Lung (tissue), 12 donors: ENCODE results near the gene RBFOX2. TPM values are rescaled to one million over a fixed set of nuclear protein-coding genes. Genes with fewer than 3 reads are reported as not detected.

Experiments
- ATAC-seq: fragments of 200-7000 bp; cut with Tn5 transposase; one replicate; pipeline ENCODE4 v1.9.1; 2020; ENCODE audit warnings: moderate number of reproducible peaks; ENCODE audit not compliant: insufficient read depth, low FRiP score
- DNase-seq, 3 donors: peaks; one replicate each; pipeline ENCODE4 v3.0.0-alpha.2; 2013 to 2017
- H3K27ac ChIP-seq, 2 donors: one replicate each; pipeline ENCODE4 v1.5.1; 2013; ENCODE audit warnings: mild to moderate bottlenecking in 2 of 2, moderate library complexity in 2 of 2, control low read depth in 1 of 2, inconsistent platforms in 1 of 2, low read depth in 1 of 2, low read length in 1 of 2
- H3K27me3 ChIP-seq, 3 donors: one replicate each; pipeline ENCODE4 v1.5.1; 2013; ENCODE audit warnings: low read length in 2 of 3; ENCODE audit not compliant: control insufficient read depth in 3 of 3, insufficient read depth in 3 of 3
- H3K36me3 ChIP-seq, 4 donors: one replicate each; pipeline ENCODE4 v1.5.1; 2013; ENCODE audit warnings: low read length in 4 of 4, mild to moderate bottlenecking in 1 of 4, moderate library complexity in 1 of 4; ENCODE audit not compliant: control insufficient read depth in 4 of 4, insufficient read depth in 4 of 4
- H3K4me1 ChIP-seq, 5 donors: one replicate each; pipeline ENCODE4 v1.5.1; 2013; ENCODE audit warnings: low read length in 5 of 5, mild to moderate bottlenecking in 2 of 5, moderate library complexity in 1 of 5; ENCODE audit not compliant: control insufficient read depth in 5 of 5, insufficient read depth in 5 of 5
- H3K4me3 ChIP-seq: one replicate; pipeline ENCODE4 v1.5.1; 2013; ENCODE audit warnings: mild to moderate bottlenecking, control low read depth, moderate library complexity
- H3K9ac ChIP-seq, 2 donors: one replicate each; pipeline ENCODE4 v1.5.1; 2013; ENCODE audit warnings: low read length in 2 of 2, control low read depth in 1 of 2; ENCODE audit not compliant: insufficient read depth in 1 of 2
- H3K9me3 ChIP-seq, 4 donors: one replicate each; pipeline ENCODE4 v1.5.1; 2013; ENCODE audit warnings: low read length in 3 of 4, mild to moderate bottlenecking in 1 of 4, moderate library complexity in 1 of 4; ENCODE audit not compliant: control insufficient read depth in 4 of 4, insufficient read depth in 3 of 4
- WGBS, 2 donors: extraction: QIAGEN DNeasy Blood & Tissue Kit; methylation state at CpG; one replicate each; pipeline ENCODE4 v1.1.7; 2013; 5-methylcytosine and 5-hydroxymethylcytosine counted together
- polyA plus RNA-seq, 2 donors: library from polyadenylated mRNA; stranded (reverse); fragments of 200-250 nt; gene quantifications; one replicate each; pipeline ENCODE4 v1.2.1, GENCODE V29; 2013
- total RNA-seq, 2 donors: library from RNA; depleted of rRNA in 1 of 2; stranded (reverse); fragments of >200 nt in 1 of 2; gene quantifications; one replicate each; pipeline ENCODE4 v1.2.1, GENCODE V29; 2014 to 2021
- TF ChIP-seq, protein P1 (sequence below): IDR thresholded peaks from 2 replicates; pipeline ENCODE4 v1.5.1; 2012; ENCODE audit warnings: mild to moderate bottlenecking; ENCODE audit errors: control extremely low read depth, extremely low read depth
- donor health status: control.
- donor health status: control.
- donor health status: Bipolar disorder and iron deficiency.
- donor health status: healthy.
- donor health status: DM: yes; HTN: yes; CAD: no.

RBFOX2 gene
- total and polyA plus RNA-seq, 4 donors = 16.5 to 195 (median 43.3) TPM

DNA sequence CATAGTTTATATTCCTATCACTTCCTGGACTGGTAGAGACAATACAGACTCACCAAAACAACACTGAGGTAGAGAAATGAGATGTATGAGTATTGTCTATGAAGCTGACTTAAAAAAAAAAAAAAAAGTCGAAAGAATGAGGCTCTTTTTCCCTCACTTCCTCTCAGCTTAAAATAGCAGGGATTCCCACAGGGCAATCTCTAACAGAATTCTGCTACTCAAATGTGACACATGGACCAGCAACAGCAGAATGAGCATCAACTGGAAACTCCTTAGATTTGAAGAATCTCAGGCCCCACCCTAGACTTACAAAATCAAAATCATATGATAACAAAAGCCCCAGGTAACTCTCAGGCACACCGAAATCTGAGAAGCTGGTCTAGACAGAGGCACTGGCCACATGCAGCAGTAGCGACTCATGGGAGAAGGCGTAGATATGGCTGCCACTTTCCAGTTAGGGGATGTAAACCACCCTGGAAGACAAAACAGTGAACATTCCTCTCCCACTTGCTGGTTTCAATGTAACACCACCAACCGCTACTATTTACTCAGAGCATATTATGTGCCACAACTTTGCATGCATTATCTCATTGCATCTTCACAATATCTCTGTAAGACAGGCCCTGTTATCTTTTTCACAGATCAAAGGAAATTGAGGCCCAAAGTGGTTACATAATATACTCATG, 128.0 kb downstream of the RBFOX2 start:
- 62 to 69% methylated on average over 5 of the region's 5 CpGs for WGBS, 2 donors
- Histone ChIP-seq H3K9ac (no peak overlapping the region), H3K36me3 (no peaks in the 10 kb centered on the region), H3K27me3 (no peaks in the 10 kb centered on the region), H3K4me1 (peaks cover 8 to 47% (median 15%) of the 10 kb centered on the region in 5 donors), H3K9me3 (no peaks in the 10 kb centered on the region), H3K4me3 (no peak overlapping the region), H3K27ac (no peak overlapping the region)
- TF ChIP-seq, protein P1, sequence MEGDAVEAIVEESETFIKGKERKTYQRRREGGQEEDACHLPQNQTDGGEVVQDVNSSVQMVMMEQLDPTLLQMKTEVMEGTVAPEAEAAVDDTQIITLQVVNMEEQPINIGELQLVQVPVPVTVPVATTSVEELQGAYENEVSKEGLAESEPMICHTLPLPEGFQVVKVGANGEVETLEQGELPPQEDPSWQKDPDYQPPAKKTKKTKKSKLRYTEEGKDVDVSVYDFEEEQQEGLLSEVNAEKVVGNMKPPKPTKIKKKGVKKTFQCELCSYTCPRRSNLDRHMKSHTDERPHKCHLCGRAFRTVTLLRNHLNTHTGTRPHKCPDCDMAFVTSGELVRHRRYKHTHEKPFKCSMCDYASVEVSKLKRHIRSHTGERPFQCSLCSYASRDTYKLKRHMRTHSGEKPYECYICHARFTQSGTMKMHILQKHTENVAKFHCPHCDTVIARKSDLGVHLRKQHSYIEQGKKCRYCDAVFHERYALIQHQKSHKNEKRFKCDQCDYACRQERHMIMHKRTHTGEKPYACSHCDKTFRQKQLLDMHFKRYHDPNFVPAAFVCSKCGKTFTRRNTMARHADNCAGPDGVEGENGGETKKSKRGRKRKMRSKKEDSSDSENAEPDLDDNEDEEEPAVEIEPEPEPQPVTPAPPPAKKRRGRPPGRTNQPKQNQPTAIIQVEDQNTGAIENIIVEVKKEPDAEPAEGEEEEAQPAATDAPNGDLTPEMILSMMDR = no peak
- ATAC-seq (no peak), DNase-seq (no peak)

DNA sequence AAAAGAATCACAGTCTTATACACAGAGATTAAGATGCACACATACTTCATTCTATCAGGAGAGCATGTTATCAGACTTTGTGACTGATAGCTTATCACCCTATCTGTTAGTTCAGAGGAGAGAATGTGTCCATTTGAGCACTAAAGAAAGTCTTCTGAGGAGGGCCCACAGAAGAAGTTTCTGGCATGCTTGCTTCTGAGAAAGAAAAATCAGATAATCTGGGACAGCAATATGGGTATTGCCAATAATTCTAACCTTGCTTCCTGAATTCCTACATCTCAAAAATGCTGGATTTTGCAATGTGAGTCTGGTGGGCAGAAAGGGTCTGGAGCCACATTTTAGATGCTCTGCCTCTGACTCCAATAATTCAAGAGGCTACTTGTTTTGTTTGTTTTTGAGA, 128.9 kb downstream of the RBFOX2 start:
- Histone ChIP-seq H3K4me3 (no peak overlapping the region), H3K9me3 (no peaks in the 10 kb centered on the region), H3K36me3 (no peaks in the 10 kb centered on the region), H3K27me3 (no peaks in the 10 kb centered on the region), H3K9ac (no peak overlapping the region), H3K4me1 (peaks cover 12 to 46% (median 17%) of the 10 kb centered on the region in 5 donors), H3K27ac (no peak overlapping the region)
- ATAC-seq (no peak), DNase-seq (no peak)
- TF ChIP-seq, protein P1 = no peak

DNA sequence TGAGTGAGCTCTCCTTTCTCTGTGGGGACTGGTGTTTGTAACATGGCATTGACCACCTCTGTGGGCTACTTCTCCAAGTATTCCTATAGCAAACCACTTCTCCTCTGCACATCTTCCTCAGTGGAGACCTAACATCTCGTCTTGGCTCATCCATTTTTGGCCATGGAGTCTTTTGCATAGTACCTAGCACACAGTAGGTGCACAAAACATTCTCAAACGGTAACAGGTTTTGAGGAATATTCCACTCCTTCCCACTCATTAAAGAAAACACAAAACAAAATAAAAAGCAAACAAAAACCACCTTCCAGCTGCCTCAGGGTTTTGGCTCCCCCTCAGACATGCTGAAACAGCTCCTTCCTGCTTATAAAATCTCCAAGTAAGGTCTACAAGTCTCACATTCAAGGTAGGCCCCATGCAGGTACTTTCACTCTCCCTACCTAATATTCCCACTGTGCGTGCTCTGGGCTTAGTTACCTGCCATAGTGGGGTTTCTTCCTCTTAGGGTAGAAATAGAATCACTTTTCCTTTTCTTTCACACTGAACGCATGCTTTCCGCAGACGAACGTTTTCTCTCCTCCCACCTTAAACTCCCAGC, 132.4 kb downstream of the RBFOX2 start:
- Histone ChIP-seq H3K27me3 (no peaks in the 10 kb centered on the region), H3K4me1 (peaks cover 12 to 35% (median 28%) of the 10 kb centered on the region in 5 donors), H3K36me3 (no peaks in the 10 kb centered on the region), H3K27ac (peak overlapping the region; percentile 27 to 78), H3K9me3 (no peaks in the 10 kb centered on the region), H3K9ac (peak overlapping the region in 1 of 2 donors; percentile 16), H3K4me3 (no peak overlapping the region)
- ATAC-seq = no peak
- 87 to 88% methylated on average over 7 of the region's 7 CpGs for WGBS, 2 donors
- no peak for DNase-seq
- TF ChIP-seq, protein P1 = no peak
